ENCODE data around the gene LINGO1.

GRCh38 chr15:77595231-77595630 is 37.5 kb downstream of the LINGO1 start:
- TF ChIP-seq, protein P1, sequence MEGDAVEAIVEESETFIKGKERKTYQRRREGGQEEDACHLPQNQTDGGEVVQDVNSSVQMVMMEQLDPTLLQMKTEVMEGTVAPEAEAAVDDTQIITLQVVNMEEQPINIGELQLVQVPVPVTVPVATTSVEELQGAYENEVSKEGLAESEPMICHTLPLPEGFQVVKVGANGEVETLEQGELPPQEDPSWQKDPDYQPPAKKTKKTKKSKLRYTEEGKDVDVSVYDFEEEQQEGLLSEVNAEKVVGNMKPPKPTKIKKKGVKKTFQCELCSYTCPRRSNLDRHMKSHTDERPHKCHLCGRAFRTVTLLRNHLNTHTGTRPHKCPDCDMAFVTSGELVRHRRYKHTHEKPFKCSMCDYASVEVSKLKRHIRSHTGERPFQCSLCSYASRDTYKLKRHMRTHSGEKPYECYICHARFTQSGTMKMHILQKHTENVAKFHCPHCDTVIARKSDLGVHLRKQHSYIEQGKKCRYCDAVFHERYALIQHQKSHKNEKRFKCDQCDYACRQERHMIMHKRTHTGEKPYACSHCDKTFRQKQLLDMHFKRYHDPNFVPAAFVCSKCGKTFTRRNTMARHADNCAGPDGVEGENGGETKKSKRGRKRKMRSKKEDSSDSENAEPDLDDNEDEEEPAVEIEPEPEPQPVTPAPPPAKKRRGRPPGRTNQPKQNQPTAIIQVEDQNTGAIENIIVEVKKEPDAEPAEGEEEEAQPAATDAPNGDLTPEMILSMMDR (IDR thresholded peaks at IDR 0.05; ENCODE audit: control extremely low read depth in 1 of 3, insufficient read depth in 1 of 3, low read depth in 1 of 3, low read length in 3 of 3) = no peak
- TF ChIP-seq KDM5A (IDR thresholded peaks at IDR 0.05; ENCODE audit: low read length) (no peak), EZH2 (IDR thresholded peaks at IDR 0.05; ENCODE audit: low read depth, low read length, severe bottlenecking) (no peak), CBX5 (IDR thresholded peaks at IDR 0.05; ENCODE audit: low read depth, low read length) (no peak), RXRA (IDR thresholded peaks at IDR 0.05; ENCODE audit: insufficient read depth, low read depth, low read length) (no peak), HDAC2 (IDR thresholded peaks at IDR 0.05; ENCODE audit: borderline replicate concordance in 1 of 2, low read depth in 2 of 2, low read length in 2 of 2) (no peak), YY1 (IDR thresholded peaks at IDR 0.05; ENCODE audit: low read depth, low read length) (no peak), TAF1 (IDR thresholded peaks at IDR 0.05; ENCODE audit: low read depth, low read length) (no peak), POLR2AphosphoS5 (IDR thresholded peaks at IDR 0.05; ENCODE audit: low read depth, low read length) (no peak), RBBP5 (IDR thresholded peaks at IDR 0.05; ENCODE audit: borderline replicate concordance, low read depth, low read length) (no peak), HDAC6 (IDR thresholded peaks at IDR 0.05; ENCODE audit: low read depth, low read length) (no peak), KDM1A (IDR thresholded peaks at IDR 0.05; ENCODE audit: borderline replicate concordance, low read length) (no peak)
- TF ChIP-seq, protein P2, sequence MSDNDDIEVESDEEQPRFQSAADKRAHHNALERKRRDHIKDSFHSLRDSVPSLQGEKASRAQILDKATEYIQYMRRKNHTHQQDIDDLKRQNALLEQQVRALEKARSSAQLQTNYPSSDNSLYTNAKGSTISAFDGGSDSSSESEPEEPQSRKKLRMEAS (IDR thresholded peaks at IDR 0.05) = no peak
- TF ChIP-seq, protein P3, sequence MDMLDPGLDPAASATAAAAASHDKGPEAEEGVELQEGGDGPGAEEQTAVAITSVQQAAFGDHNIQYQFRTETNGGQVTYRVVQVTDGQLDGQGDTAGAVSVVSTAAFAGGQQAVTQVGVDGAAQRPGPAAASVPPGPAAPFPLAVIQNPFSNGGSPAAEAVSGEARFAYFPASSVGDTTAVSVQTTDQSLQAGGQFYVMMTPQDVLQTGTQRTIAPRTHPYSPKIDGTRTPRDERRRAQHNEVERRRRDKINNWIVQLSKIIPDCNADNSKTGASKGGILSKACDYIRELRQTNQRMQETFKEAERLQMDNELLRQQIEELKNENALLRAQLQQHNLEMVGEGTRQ (IDR thresholded peaks at IDR 0.05; ENCODE audit: low read length) = no peak

Measured in H1 (cell line).